ENCODE measurements around the gene GJA1.
"Not testable (repeated sequence)": the region's sequence is repeated elsewhere in the genome, so short reads cannot be mapped to it uniquely, and the experiment has no call there.

GJA1 gene

GRCh38 chr6:121436960-121437850 lies 1.8 kb downstream of the GJA1 start:
- DNase-seq (ENCODE audit: low read depth, low spot score) = no peak

GRCh38 chr6:121437851-121438651 lies 2.6 kb downstream of the GJA1 start:
- no peak for DNase-seq (ENCODE audit: low read depth, low spot score)

- no peak for DNase-seq (ENCODE audit: low read depth, low spot score)
These were observed 3.4 kb downstream of the GJA1 start for GRCh38 chr6:121438869-121439268.

GRCh38 chr6:121439475-121439874 lies 4.0 kb downstream of the GJA1 start:
- DNase-seq (ENCODE audit: low read depth, low spot score) = no peak

DNA sequence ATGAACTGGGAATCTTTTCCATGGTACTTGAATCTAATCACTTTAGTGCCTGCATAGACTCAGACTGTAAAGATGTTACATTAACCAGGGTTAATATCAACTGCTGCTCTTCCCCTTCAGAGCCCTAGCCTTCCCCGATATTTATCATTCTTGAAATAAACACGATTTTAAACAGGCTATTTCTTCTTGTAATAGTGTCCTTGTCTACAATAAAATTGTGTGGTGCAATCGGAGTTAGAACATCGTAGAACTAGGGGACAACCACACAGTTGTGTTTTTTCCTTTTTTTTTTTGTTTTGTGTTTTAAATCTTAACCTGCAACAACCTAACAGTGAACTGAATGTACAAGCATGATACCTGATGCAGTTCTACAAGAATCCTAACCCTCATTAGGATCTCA lies 4.5 kb downstream of the GJA1 start:
- DNase-seq (ENCODE audit: low read depth, low spot score) = no peak

GRCh38 chr6:121441477-121441876 lies 6.0 kb downstream of the GJA1 start:
- DNase-seq (ENCODE audit: low read depth, low spot score) = no peak

DNA sequence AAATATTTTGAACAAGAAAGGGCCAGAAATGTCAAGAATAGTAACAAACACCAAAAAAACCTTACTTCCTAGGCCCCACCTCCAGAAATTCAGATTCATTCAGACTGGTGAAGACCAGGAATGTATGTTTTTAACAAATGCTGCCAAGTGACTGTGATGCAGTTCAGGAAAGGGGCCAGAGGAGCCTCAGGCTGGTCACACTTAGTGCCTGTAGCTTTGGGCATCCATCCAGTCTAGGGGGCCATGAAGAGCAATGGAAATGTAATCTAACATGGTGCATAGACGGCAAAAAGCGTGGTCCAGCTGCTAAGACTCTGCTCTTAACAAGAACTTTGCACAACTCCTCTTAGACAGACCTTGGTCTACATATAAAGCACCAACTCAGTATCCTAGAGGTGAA lies 7.1 kb downstream of the GJA1 start:
- DNase-seq (ENCODE audit: low read depth, low spot score) = no peak

- no peak for DNase-seq (ENCODE audit: low read depth, low spot score)
These were observed 8.6 kb downstream of the GJA1 start for GRCh38 chr6:121443971-121444541.

- not testable (repeated sequence) for DNase-seq (ENCODE audit: low read depth, low spot score)
These were observed 11.3 kb downstream of the GJA1 start for GRCh38 chr6:121446705-121447104.

GRCh38 chr6:121447746-121448145 lies 12.3 kb downstream of the GJA1 start:
- not testable (repeated sequence) for DNase-seq (ENCODE audit: low read depth, low spot score)

DNA sequence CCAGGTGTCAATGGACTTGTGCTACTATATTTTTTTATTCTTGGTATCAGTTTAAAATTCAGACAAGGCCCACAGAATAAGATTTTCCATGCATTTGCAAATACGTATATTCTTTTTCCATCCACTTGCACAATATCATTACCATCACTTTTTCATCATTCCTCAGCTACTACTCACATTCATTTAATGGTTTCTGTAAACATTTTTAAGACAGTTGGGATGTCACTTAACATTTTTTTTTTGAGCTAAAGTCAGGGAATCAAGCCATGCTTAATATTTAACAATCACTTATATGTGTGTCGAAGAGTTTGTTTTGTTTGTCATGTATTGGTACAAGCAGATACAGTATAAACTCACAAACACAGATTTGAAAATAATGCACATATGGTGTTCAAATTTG lies 13.1 kb downstream of the GJA1 start:
- not testable (repeated sequence) for DNase-seq (ENCODE audit: low read depth, low spot score)

DNA sequence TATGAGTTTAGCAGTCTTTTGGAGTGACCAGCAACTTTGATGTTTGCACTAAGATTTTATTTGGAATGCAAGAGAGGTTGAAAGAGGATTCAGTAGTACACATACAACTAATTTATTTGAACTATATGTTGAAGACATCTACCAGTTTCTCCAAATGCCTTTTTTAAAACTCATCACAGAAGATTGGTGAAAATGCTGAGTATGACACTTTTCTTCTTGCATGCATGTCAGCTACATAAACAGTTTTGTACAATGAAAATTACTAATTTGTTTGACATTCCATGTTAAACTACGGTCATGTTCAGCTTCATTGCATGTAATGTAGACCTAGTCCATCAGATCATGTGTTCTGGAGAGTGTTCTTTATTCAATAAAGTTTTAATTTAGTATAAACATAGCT lies 13.9 kb downstream of the GJA1 start:
- DNase-seq (ENCODE audit: low read depth, low spot score) = no peak

DNA sequence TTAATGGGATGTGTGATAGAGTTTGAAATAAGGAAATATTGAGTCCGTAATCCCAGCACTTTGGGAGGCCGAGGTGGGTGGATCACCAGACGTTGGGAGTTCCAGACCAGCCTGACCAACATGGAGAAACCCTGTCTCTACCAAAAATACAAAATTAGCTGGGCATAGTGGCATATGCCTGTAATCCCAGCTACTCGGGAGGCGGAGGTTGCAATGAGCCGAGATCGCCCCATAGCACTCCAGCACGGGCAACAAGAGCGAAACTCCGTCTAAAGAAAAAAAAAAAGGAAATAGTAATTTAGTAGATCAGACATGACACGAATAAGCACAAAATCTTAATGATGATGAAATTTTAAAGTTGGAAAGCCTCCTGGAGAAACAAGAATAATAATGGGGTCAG lies 14.8 kb downstream of the GJA1 start:
- DNase-seq (ENCODE audit: low read depth, low spot score) = no peak

GRCh38 chr6:121451250-121451649 lies 15.8 kb downstream of the GJA1 start:
- DNase-seq (ENCODE audit: low read depth, low spot score) = no peak

- no peak for DNase-seq (ENCODE audit: low read depth, low spot score)
These were observed 17.7 kb downstream of the GJA1 start for GRCh38 chr6:121453191-121453590.

DNA sequence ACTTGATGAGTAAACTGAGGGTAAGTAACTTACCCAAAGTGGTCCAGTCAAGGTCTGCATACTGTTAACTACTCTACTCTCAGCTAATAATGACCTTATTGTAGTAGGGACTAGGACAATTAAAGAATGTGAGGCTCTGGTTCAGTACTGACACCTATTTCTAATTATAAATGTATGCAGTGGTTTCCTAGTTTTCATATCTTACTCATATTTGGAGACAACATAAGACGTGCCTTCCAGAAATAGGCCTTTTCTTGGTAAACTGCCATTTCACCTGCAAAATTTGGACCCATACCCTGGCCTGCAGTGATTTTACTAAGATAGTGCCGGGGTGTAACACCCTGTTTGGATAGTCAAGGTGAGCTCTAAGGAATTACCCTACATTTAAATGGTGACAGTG lies 24.7 kb downstream of the GJA1 start:
- no peak for DNase-seq (ENCODE audit: low read depth, low spot score)

DNA sequence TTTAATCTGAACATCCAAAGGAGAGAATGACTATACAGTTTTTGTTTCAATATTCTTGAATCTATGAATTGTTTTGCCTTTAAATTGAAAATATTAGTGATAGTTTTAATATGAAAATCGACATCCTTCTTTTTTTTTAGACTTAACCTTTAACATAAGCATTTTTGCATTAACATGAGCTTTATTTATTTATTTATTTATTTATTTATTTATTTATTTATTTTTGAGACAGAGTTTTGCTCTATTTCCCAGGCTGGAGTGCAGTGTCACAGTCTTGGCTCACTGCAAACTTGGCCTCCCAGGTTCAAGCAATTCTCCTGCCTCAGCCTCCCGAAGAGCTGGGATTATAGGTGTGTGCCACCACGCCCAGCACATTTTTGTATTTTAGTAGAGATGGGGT lies 27.6 kb downstream of the GJA1 start:
- DNase-seq (ENCODE audit: low read depth, low spot score) = no peak

- no peak for DNase-seq (ENCODE audit: low read depth, low spot score)
These were observed 29.7 kb downstream of the GJA1 start for GRCh38 chr6:121465101-121465500.

DNA sequence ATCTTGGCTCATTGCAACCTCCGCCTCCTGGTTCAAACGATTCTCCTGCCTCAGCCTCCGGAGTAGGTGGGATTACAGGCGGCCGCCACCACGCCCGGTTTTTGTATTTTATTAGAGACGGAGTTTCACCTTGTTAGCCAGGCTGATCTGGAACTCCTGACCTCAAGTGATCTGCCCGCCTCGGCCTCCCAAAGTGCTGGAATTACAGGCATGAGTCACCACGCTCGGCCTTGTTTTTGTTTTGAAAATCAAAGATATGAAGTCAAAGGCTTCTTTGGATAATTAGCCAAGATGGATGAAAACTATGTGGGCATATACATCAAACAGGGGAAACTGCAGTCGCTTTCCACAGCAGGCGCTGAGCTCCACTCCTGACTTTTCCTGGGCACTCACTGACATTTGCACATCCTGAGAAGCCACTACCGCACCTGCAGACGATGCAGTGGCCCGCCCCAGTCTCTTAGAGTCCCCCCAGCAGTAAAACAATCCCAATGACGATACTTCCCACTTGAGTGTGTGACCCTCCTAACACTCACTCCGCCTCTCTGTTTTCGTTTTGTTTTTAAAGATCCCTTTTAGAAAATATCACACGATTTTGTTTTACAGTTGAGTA lies 44.1 kb downstream of the GJA1 start:
- DNase-seq (ENCODE audit: low read depth, low spot score) = no peak

- no peak for DNase-seq (ENCODE audit: low read depth, low spot score)
These were observed 44.8 kb downstream of the GJA1 start for GRCh38 chr6:121480099-121480713.

DNA sequence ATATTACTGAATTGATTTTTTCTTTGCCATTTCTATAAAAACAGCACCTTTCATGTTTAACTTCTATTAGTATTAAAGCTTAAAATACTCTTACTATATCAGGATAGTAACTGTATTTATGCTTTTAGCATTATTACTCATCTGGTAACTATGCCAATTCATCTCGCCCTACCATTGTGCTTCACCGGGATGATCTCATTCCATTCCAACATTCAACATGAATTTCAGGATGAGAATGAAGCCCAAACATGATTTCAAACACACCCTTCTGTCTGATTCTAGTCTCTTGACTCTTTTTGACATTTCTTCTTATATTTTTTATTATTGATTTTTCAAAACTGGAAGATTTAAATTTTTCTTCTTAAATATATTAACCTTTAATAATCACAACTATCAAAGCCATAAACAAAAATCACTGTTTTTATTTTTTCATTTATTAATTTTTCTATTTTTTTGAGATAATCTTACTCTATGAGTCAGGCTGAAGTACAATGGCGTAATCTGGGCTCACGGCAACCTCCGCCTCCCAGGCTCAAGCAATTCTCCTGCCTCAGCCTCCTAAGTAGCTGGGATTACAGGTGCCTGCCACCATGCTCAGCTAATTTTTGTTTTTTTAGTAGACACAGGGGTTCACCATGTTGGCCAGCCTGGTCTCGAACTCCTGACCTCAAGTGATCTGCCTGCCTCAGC lies 46.7 kb downstream of the GJA1 start:
- DNase-seq (ENCODE audit: low read depth, low spot score) = no peak

Measured in brain pericyte (primary cell).